AML-193 (cell line): ENCODE data around the gene ACSS1.
"Not testable (repeated sequence)": the region's sequence is repeated elsewhere in the genome, so short reads cannot be mapped to it uniquely, and the experiment has no call there.

Experiments used
- DNase-seq, 2 experiments: peaks; one replicate each; lab custom pipeline; 2025; lab: John Stamatoyannopoulos, UW

Gene ACSS1

GRCh38 chr20:25011261-25011660 lies 46.7 kb downstream of the ACSS1 start:
- DNase-seq: no peak

GRCh38 chr20:25009218-25010145 lies 48.5 kb downstream of the ACSS1 start:
- no peak for DNase-seq

GRCh38 chr20:25008388-25009217 lies 49.3 kb downstream of the ACSS1 start:
- DNase-seq: no peak

DNA sequence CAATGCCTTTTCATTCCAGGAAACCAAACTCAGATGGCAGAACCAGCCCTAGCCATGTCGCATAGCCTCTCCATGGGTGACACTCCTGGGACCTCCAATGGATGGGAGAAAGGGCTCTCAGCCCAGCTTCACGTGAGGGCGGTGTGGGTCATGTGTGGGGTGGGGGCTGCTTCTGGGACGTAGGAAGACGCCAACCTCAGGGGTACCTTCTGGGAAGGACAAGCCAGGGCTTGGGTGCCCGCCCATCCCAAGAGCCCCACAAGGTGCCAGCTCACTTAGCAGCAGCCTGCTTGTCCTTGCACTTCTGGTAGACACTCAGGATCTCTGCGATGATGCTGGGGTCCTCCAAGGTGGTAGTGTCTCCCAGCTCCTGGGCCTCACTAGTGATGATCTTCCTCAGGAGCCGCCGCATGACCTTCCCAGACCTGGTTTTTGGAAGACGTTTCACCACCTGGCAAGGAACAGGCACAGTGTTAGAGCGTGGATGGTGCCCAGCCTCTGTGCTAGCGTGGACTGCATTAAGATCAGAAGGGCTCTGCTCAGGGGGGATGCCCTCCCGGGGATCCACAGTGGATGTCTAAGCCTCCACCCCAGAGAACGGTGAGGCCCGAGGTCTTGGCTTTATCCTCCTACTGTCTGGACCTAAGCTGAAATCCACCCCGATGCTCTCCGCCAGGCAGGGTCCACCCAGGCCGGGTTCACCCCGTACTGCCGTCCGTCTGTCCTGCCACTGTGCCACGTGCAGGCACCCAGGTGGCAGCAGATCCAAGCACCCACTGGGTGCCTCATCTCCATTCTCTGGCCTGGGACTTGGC lies 50.2 kb downstream of the ACSS1 start:
- no peak for DNase-seq

- DNase-seq: no peak
Observed at GRCh38 chr20:25006431-25007167, 51.3 kb downstream of the ACSS1 start.

DNA sequence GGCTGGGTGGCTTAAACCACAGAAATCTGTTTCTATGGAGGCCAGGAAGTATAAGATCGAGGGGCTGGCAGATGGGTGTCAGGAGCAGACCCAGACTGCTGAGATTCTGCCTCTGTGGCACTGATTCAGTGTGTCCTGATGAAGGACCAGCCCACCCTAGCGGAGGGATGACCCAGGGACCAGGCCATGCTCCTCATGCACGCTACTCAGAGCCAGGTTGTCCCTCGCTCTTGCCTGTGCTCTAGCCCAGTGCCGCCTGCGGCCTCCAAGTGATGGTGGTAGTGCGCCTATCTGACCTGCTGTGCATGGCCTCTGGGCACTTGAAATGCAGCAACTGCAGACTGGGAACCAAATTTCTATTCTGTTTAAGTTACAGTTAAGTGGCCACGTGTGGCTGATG lies 52.3 kb downstream of the ACSS1 start:
- no peak for DNase-seq

DNA sequence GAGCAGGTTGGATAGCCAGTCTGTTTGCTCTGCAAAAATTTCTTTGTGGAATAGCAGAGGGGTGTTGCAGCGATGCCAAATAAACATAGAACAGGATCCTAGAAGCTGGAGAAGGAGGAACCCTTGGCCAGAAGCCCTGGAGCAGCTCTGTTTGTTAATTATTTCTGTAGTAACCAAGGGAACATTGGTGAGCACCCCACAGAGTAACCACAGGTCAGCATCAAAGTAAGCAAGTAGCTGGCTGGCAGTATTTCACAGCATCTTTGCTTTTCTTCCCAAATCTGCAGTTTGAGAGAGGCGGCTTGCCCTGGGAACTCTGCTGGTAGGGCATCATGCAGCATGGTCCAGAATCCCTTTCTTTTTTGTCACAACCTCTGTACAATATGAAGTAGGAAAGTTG lies 52.7 kb downstream of the ACSS1 start:
- no peak for DNase-seq

DNA sequence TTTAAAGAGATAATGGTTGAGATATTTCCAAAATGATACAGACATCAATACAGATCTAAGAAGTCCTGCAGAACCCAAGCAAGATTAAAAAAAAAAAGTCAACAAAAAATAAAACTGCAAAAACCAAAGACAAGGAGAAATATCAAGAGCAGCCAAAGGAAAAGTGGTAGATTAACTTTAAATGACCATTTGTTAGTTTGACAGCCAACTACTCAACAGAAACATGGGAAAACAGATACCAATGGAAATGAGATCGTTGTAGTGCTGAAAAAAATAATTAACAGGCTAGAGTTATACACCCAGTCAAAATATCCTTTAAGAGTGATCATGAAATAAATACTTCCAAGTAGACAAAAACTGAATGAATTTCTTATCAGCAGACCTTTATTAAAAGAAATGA lies 54.9 kb downstream of the ACSS1 start:
- DNase-seq: no peak

- DNase-seq: not testable (repeated sequence)
Observed at GRCh38 chr20:25001323-25001722, 56.6 kb downstream of the ACSS1 start.

DNA sequence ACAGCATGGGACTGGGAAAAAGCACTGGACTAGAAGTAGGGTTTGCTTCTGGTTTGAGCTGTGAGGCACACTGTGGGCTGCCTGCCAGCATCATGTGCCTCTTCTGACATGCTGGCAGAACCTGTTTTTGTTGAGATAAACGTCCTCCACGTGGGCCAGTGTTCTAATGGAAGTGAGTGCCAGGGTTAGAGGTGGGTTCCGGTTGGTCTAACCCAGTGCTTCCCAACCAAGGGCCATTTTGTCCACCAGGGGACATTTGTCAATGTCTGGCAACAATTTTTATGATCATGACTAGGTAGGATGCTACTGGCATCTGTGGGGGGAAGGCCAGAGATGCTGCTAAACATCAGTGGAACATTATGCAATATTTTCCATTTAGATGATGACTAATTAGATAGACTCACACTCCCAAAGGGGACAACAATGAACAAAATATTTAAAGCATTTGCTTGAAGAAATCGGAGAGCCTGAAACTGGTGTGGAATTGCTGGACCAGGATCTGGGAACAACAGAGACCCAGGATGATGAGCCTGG lies 57.6 kb downstream of the ACSS1 start:
- no peak for DNase-seq

DNA sequence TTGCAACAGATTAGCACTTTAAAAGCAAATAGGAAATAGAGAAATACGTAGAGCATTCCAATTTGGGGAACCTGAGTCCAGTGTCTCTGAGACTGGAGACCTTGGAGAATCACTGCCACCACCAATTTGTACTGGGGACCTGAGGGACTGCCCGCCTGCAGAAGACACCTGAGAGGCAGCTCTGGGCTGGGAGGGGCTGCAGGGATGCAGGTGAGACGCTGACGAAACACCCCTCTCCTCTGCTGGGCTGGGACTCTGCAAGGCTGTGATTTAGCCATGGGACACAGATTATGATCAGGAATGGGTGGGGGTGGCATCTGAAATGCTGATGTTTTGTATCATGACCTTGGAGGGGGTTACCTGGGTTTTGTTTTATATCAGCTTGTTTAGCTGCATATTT lies 58.4 kb downstream of the ACSS1 start:
- no peak for DNase-seq

DNA sequence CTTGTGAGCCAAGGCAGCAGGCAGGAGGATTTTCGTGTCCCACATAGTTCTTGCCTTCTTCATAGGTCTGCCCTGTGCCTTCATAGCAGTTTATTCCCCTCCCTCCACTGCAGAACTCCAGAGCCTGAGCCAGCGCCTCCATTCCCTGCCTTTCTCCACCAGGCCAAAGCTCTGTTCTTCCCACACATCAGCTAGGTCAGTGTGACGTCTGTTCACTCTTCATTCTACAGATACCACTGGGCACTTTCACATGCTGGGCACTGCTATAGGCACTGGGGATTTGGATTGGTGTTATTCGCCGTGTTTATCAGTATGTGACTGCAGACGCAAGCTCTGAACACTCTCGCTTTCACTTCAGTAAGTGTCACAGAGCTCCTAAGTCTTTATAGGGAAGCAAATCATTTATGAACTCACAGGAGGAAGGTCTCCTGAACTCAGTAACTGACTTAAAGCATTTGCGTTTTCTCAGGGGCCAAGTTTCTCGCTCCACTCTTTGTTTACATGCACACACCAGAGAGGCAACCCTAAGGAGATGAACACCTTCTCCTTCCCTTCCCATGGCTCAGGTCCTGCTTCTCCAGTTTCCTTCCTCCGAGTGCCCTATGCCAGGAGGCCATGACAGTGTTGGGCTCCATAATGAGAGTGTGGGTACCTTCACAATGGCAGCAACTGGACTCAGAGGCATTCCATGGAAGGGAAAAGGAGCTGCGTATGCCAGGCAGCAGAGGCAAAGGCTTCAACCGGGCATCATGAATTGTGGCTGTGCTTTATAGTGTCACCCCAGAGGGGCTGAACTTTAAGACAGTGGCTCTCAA lies 59.1 kb downstream of the ACSS1 start:
- DNase-seq: no peak

DNA sequence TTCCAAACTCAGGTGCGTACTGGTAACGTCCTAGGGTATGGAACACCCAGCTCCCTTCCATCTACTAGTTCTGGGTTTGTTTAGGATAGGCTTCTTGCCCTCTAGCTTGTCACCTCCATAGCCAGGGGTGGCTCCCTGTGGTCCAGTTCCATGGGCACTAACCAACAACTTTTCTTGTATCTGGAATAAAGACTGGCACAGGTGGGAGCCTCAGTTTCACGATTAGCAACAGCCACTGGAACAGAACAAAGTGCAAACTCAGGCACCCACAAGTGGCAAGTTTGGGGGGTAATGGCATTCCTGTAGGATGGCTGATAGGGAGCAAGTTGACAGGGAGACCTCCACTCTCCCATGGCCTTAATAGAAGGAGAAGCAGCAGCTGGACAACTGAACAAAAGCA lies 59.8 kb downstream of the ACSS1 start:
- no peak for DNase-seq

GRCh38 chr20:24996449-24997377 lies 61.2 kb downstream of the ACSS1 start:
- DNase-seq: no peak

DNA sequence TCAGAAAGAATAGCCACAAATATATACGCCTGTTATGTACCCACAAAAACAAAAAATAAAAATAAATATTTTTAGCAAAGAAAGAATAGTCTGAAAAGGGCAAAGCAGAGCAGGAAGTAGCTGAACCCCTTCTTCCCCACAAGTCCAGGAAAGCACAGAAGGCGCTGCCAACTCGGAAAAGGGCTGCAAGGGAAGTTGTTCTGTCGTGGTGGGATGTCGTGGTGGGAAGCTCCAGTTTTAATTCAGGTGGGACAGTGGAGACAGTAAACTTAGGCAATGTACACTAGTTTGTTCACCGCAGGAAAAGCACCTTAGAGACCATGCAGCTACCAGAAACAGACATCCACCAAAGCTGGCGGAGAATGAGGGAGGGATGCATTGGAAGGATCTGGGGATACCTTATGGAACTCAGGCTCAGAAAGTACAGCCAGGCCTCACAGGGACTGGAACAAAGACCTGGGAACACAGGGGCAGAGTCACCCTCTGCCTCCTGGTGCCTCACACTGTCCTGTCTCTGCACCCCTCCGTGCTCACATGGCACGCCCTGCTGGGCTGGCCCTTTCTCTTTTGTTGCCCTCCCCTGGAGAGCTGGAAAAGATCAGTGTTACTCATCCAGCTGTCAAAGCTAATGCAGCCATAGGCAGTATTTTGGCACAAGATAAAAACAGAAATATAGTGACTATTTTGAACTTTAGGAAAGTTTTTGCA lies 62.0 kb downstream of the ACSS1 start:
- no peak for DNase-seq

- DNase-seq: peak; percentile 51 to 68
Observed at GRCh38 chr20:24994470-24995368, 63.2 kb downstream of the ACSS1 start.

DNA sequence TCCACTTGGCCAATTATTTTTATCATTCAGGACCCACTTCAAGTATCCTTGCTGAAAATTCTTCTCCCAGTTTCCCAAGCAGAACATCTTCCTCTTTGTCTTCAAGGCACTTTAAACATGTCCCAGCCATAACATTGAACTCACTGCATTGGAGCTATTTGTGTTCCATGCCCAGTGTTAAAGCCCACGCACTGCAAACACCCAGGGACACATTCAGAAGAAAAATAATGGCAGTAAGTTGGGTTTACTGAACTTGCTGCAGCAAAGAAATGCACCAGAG lies 63.8 kb downstream of the ACSS1 start:
- DNase-seq: no peak
